Measurements from ENCODE around the gene AMN1.

Gene AMN1

GRCh38 chr12:31627456-31628054 lies 101.3 kb downstream of the AMN1 start:
- no peak for DNase-seq

- DNase-seq = no peak
These were observed 102.4 kb downstream of the AMN1 start for GRCh38 chr12:31626270-31626995.

GRCh38 chr12:31622038-31622437 lies 106.8 kb downstream of the AMN1 start:
- no peak for DNase-seq
